Ascending aorta (tissue), 2 donors: ENCODE results near the gene AGMO. TPM values are rescaled to one million over a fixed set of nuclear protein-coding genes. Genes with fewer than 3 reads are reported as not detected.

ENCODE experiments used
- DNase-seq, 2 donors: peaks; one replicate each; pipeline ENCODE4 v3.0.0-alpha.2; 2019; ENCODE audit warnings: low spot score in 2 of 2
- H3K27ac ChIP-seq, 2 donors: fragments of 200-600 bp; sonication (generic); one replicate each; pipeline ENCODE4 v1.5.1; 2016 to 2017; ENCODE audit warnings: mild to moderate bottlenecking in 1 of 2
- H3K27me3 ChIP-seq: fragments of 200-600 bp; sonication (generic); one replicate; pipeline ENCODE4 v1.5.1; 2017
- H3K36me3 ChIP-seq, 2 donors: fragments of 200-600 bp; sonication (generic); one replicate each; pipeline ENCODE4 v1.5.1; 2016
- H3K4me1 ChIP-seq, 2 donors: fragments of 200-600 bp; sonication (generic); one replicate each; pipeline ENCODE4 v1.5.1; 2016 to 2017; ENCODE audit warnings: mild to moderate bottlenecking in 1 of 2
- H3K4me3 ChIP-seq, 2 donors: fragments of 200-600 bp; sonication (generic); one replicate each; pipeline ENCODE4 v1.5.1; 2016 to 2017; ENCODE audit warnings: mild to moderate bottlenecking in 1 of 2
- H3K9me3 ChIP-seq, 2 donors: fragments of 200-600 bp; sonication (generic); one replicate each; pipeline ENCODE4 v1.5.1; 2016
- intact Hi-C: fragments of 100-400 bp; cut with DNase I; formaldehyde crosslinking; loops from one replicate; pipeline ENCODE4 v1.15.1; 2023
- total RNA-seq: library from RNA; depleted of rRNA; stranded (reverse); fragments of >200 nt; gene quantifications from one replicate; pipeline ENCODE4 v1.1.0, GENCODE V29; 2016
- TF ChIP-seq, protein P1 (sequence below), 3 experiments: fragments of 200-600 bp in 2 of 3; fragments of 450-650 bp in 1 of 3; sonication (generic) in 2 of 3; IDR thresholded peaks; one replicate each; pipeline ENCODE4 v1.5.1; 2016 to 2019; ENCODE audit warnings: antibody characterized with exemption in 3 of 3, mild to moderate bottlenecking in 1 of 3, moderate library complexity in 1 of 3

Gene AGMO
- total RNA-seq, 1 donor from 2014 or later = not detected

DNA sequence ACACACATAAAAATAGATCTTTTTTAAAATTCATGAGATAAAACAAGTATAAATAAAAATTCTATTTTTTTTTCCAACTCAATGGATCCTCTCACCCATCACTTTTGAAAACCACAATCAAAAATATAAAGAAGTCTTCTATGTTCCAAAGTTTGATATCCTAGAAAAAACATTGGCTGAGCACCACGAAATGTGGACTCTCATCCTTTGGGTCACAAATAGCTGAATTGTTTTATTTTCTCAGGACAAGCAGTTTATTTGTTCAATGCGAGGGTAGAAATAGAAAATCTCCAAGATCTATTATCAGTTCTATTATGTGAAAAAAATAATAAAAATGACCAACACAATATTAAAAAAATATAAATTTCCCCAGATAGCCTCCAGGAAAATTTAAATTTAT lies 348.7 kb downstream of the AGMO start:
- TF ChIP-seq, protein P1, sequence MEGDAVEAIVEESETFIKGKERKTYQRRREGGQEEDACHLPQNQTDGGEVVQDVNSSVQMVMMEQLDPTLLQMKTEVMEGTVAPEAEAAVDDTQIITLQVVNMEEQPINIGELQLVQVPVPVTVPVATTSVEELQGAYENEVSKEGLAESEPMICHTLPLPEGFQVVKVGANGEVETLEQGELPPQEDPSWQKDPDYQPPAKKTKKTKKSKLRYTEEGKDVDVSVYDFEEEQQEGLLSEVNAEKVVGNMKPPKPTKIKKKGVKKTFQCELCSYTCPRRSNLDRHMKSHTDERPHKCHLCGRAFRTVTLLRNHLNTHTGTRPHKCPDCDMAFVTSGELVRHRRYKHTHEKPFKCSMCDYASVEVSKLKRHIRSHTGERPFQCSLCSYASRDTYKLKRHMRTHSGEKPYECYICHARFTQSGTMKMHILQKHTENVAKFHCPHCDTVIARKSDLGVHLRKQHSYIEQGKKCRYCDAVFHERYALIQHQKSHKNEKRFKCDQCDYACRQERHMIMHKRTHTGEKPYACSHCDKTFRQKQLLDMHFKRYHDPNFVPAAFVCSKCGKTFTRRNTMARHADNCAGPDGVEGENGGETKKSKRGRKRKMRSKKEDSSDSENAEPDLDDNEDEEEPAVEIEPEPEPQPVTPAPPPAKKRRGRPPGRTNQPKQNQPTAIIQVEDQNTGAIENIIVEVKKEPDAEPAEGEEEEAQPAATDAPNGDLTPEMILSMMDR (IDR thresholded peaks at IDR 0.05) = no peak
- no peak for DNase-seq
- no peaks in the 10 kb centered on the region for H3K36me3 ChIP-seq
- intact Hi-C loops = no loop called here
- no peak overlapping the region for H3K4me3 ChIP-seq
- no peaks in the 10 kb centered on the region for H3K4me1 ChIP-seq
- no peaks in the 10 kb centered on the region for H3K9me3 ChIP-seq
- H3K27ac ChIP-seq = no peak overlapping the region
- no peaks in the 10 kb centered on the region for H3K27me3 ChIP-seq

DNA sequence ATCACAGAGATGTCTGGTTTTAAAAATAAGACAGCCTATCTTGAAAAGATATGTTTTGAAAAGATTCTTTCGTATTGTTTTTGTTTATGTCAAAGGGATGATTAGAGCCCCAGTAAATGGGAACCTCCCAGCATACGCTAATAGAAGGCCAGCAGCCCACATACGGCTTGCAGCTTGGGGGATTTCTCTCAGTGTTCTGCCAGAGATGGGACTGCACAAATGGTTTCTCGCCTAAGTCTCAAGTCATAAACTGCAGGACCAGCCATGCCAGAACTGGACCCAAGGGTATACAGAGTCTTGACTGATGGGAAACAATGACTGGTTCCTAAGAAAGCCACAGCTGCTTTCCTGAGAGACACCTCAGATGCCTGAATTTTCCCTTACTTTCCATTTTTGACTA lies 352.4 kb downstream of the AGMO start:
- H3K36me3 ChIP-seq = no peaks in the 10 kb centered on the region
- no peaks in the 10 kb centered on the region for H3K4me1 ChIP-seq
- TF ChIP-seq, protein P1 (IDR thresholded peaks at IDR 0.05) = no peak
- H3K9me3 ChIP-seq = no peaks in the 10 kb centered on the region
- DNase-seq = no peak
- no peak overlapping the region for H3K27ac ChIP-seq
- H3K27me3 ChIP-seq = no peaks in the 10 kb centered on the region
- intact Hi-C loops = no loop called here
- H3K4me3 ChIP-seq = no peak overlapping the region

DNA sequence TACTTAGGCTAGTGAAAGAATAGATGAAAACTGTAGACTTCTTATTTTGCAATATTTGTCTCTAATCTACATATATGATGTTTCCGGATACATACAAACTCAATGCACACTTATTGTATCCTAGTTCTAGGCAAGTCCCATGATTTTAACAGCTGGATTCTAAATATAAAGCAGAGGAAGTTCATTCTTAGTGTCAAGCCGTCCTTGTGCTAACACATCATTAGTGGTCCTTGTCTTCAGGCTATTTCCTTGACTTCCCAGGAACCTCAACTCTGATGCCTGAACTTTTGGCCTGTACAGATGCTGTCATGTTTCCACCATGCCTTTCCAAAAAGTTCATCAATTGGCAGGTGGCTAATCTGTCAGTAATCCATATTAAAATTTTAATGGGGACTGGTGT lies 357.4 kb downstream of the AGMO start:
- no peaks in the 10 kb centered on the region for H3K9me3 ChIP-seq
- H3K36me3 ChIP-seq = no peaks in the 10 kb centered on the region
- no peak overlapping the region for H3K27ac ChIP-seq
- H3K4me3 ChIP-seq = no peak overlapping the region
- intact Hi-C loops = no loop called here
- TF ChIP-seq, protein P1 (IDR thresholded peaks at IDR 0.05) = no peak
- H3K27me3 ChIP-seq = no peaks in the 10 kb centered on the region
- DNase-seq = no peak
- no peaks in the 10 kb centered on the region for H3K4me1 ChIP-seq

DNA sequence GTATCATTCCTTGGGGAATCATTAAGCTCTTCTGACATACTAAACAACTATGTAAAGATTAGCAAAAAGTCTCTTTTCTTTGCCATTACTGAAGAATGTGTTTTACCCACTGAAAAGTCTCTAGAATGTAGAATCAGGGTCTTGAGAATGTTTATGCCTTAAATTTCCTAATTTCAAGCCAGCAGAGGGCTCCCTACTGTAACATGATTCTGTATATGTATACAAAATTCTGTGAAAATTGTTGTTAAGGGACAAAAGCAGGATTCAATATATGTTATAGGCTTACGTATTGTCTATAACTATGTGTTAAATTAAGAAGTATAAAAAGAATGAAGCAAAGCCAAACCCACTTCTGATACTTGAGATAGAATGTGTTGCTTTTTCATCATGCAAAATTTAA lies 362.3 kb downstream of the AGMO start:
- H3K9me3 ChIP-seq = no peaks in the 10 kb centered on the region
- TF ChIP-seq, protein P1 (IDR thresholded peaks at IDR 0.05) = peak in 1 of 3 experiments; percentile 7

DNA sequence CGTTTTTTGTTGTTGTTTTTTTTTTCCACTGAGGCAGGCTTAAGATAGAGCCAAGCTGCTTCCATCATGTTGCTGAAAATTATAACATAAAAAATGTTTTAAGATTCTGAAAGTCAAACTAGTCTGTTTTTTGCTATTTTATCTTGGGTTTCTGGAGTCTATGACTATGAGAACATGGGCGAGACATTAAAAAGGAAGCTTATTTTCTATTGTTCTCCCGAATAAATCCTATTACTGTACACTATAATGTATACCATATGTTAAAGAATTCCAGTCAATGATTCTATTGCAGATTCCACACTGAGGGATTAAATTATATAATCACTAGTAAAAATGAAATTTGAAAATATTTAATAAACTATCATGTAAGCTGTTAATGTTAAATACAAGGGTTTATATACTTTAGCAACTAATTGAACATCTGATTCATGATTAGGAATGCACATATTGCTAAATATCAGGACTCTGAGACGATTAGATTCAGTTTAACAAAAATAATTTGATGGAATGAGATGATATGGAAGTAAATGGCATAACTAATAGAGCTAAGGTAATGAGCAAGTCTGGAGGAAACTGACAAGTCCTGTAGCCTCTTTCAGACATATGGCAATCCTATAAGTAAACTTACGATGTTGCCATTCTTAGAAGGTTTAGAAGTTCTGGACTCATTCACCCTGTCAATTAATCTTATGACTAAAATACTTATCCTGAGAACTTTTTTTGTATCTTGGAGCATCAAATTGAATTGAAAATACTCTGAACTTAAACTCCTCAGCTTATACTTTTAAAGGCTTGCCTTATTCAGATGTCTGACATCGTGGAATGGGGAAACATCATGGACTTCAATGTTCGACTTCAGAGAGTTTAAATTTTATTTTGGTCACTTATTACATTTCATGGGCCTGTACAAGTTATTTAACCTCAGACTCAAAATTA lies 364.5 kb downstream of the AGMO start:
- no peak overlapping the region for H3K4me3 ChIP-seq
- H3K4me1 ChIP-seq = no peaks in the 10 kb centered on the region
- no peaks in the 10 kb centered on the region for H3K27me3 ChIP-seq
- intact Hi-C loops = no loop called here
- TF ChIP-seq, protein P1 (IDR thresholded peaks at IDR 0.05) = no peak
- DNase-seq = no peak
- H3K36me3 ChIP-seq = no peaks in the 10 kb centered on the region
- H3K9me3 ChIP-seq = no peaks in the 10 kb centered on the region
- no peak overlapping the region for H3K27ac ChIP-seq

More for the DNA sequence above, 362.3 kb downstream of the AGMO start:
- Histone ChIP-seq H3K36me3 (no peaks in the 10 kb centered on the region), H3K4me3 (no peak overlapping the region), H3K27me3 (no peaks in the 10 kb centered on the region), H3K27ac (no peak overlapping the region), H3K4me1 (no peaks in the 10 kb centered on the region)
- intact Hi-C loops = no loop called here
- DNase-seq = no peak
